ENCODE measurements around the gene SELPLG.

- TF ChIP-seq SUZ12 (IDR thresholded peaks at IDR 0.05) (no peak), BHLHE40 (IDR thresholded peaks at IDR 0.05; ENCODE audit: borderline replicate concordance) (no peak), FOXA1 (IDR thresholded peaks at IDR 0.05) (no peak), ZNF384 (IDR thresholded peaks at IDR 0.05) (no peak), L3MBTL2 (conservative IDR thresholded peaks at IDR 0.05) (no peak), HDGF (IDR thresholded peaks at IDR 0.05; ENCODE audit: borderline replicate concordance) (no peak), FOXK2 (IDR thresholded peaks at IDR 0.05) (no peak), PKNOX1 (IDR thresholded peaks at IDR 0.05) (no peak), LEF1 (IDR thresholded peaks at IDR 0.05; ENCODE audit: borderline replicate concordance) (no peak), ARNT (IDR thresholded peaks at IDR 0.05) (no peak), FOXM1 (IDR thresholded peaks at IDR 0.05; ENCODE audit: borderline replicate concordance) (no peak), ELF4 (IDR thresholded peaks at IDR 0.05) (no peak), CTBP1 (IDR thresholded peaks at IDR 0.05; ENCODE audit: borderline replicate concordance) (no peak)
Observed at GRCh38 chr12:108664338-108665258, 30.9 kb upstream of the SELPLG start.

Measured in HEK293T (cell line).